ENCODE results near the gene ZFP42. TPM values are rescaled to one million over a fixed set of nuclear protein-coding genes. Genes with fewer than 3 reads are reported as not detected.

The ZFP42 gene
- total and polyA plus RNA-seq, 2 of the 8 experiments (the other 6 are each of a cell fraction or from before 2014, with no cell fraction given) = 69.4 to 188 TPM

GRCh38 chr4:188002751-188003150, 7.2 kb downstream of the ZFP42 start:
- no peak overlapping the region for H4K8ac ChIP-seq (ENCODE audit: extremely low read depth, insufficient read depth, low read length)
- peaks cover 51 to 91% (median 69%) of the 10 kb centered on the region in 4 experiments for H3K36me3 ChIP-seq (ENCODE audit: control insufficient read depth in 2 of 4, insufficient read depth in 4 of 4, low read length in 3 of 4)
- no peak overlapping the region for H3K18ac ChIP-seq (ENCODE audit: extremely low read depth, low read length)
- DNase-seq (ENCODE audit: low read depth in 1 of 2, low spot score in 2 of 2) (no peak), FAIRE-seq (no peak)
- H3K4ac ChIP-seq (replicated peaks; ENCODE audit: insufficient read length, low read depth, low read length) = no peak overlapping the region
- H3K14ac ChIP-seq (ENCODE audit: insufficient read length) = no peak overlapping the region
- H3K4me1 ChIP-seq (replicated peaks in 1 of 4; ENCODE audit: control insufficient read depth in 3 of 4, insufficient read depth in 4 of 4, low read length in 3 of 4) = peaks cover 7 to 11% (median 8%) of the 10 kb centered on the region in 4 experiments
- TF ChIP-seq TAF1 (IDR thresholded peaks at IDR 0.05; ENCODE audit: low read depth, low read length) (no peak), BACH1 (IDR thresholded peaks at IDR 0.05; ENCODE audit: low read length) (no peak), HDAC6 (IDR thresholded peaks at IDR 0.05; ENCODE audit: low read depth, low read length) (no peak), MAX (IDR thresholded peaks at IDR 0.05) (no peak), EP300 (IDR thresholded peaks at IDR 0.05; ENCODE audit: borderline replicate concordance in 1 of 2, low read depth in 2 of 2, low read length in 2 of 2) (no peak)
- H2BK5ac ChIP-seq (ENCODE audit: low read depth, low read length) = no peak overlapping the region
- H4K20me1 ChIP-seq (replicated peaks in 1 of 2; ENCODE audit: control insufficient read depth in 1 of 2, insufficient read depth in 2 of 2, low read length in 2 of 2) = peaks cover 33 to 48% of the 10 kb centered on the region in 2 experiments
- 0 out of 2 replicates have a peak, but pooled peaks cover 2% of the 10 kb centered on the region for H3K23me2 ChIP-seq (ENCODE audit: low read depth, low read length)
- no peaks in the 10 kb centered on the region for H3K27me3 ChIP-seq (replicated peaks in 1 of 4; ENCODE audit: control insufficient read depth in 3 of 4, extremely low read depth in 1 of 4, insufficient read depth in 3 of 4, low read length in 3 of 4)
- H3K27ac ChIP-seq (ENCODE audit: low read depth, low read length) = no peak overlapping the region
- H4K5ac ChIP-seq (ENCODE audit: insufficient read length, low read depth, low read length) = no peak overlapping the region
- ChIA-PET POLR2A (ENCODE audit: partially characterized antibody) (interaction anchor here (0.9 to 18.1 kb wide), 8 partner anchors 9 to 68 kb away, joined by 3 to 228 read pairs (median 4); no protein-coding TSS in a partner anchor), CTCF (ENCODE audit: partially characterized antibody) (interaction anchor here (1.1 to 1.6 kb wide), 2 partner anchors 78 to 84 kb away, joined by 3 read pairs; no protein-coding TSS in a partner anchor)
- no peak overlapping the region for H3K56ac ChIP-seq (replicated peaks; ENCODE audit: insufficient read length, low read depth, low read length)
- no peak overlapping the region for H2BK15ac ChIP-seq (ENCODE audit: low read length)
- 93% methylated on average over 7 of the region's 7 CpGs; no CpG with 5 or more reads in 1 of the 2 experiments for WGBS, 2 experiments (ENCODE audit: extremely low coverage in 1 of 2, insufficient coverage in 1 of 2, insufficient read length in 1 of 2, insufficient replicate concordance in 2 of 2, low coverage in 1 of 2, low lambda C conversion rate in 2 of 2, missing lambda C conversion rate in 1 of 2)
- H2BK120ac ChIP-seq (replicated peaks; ENCODE audit: low read depth, low read length) = no peak overlapping the region
- no peaks in the 10 kb centered on the region for H3K9me3 ChIP-seq (ENCODE audit: insufficient read depth in 2 of 2, low read depth in 1 of 2, low read length in 1 of 2)
- H3K4me3 ChIP-seq (ENCODE audit: extremely low read depth in 1 of 4, insufficient read depth in 2 of 4, low read depth in 3 of 4, low read length in 4 of 4) = no peak overlapping the region
- H3K23ac ChIP-seq (ENCODE audit: insufficient read length) = no peak overlapping the region
- H2AK5ac ChIP-seq (ENCODE audit: low read depth, low read length) = no peak overlapping the region
- no peak overlapping the region for H3K4me2 ChIP-seq (ENCODE audit: insufficient read depth in 1 of 2, low read depth in 2 of 2, low read length in 2 of 2)
- peaks cover 37 to 93% of the 10 kb centered on the region in 2 experiments for H3K79me2 ChIP-seq (ENCODE audit: control insufficient read depth in 1 of 2, insufficient read depth in 2 of 2, low read length in 2 of 2)
- H2BK12ac ChIP-seq (ENCODE audit: low read depth, low read length) = no peak overlapping the region
- no peak overlapping the region for H3K9ac ChIP-seq (replicated peaks in 1 of 4; ENCODE audit: extremely low read depth in 1 of 4, low read depth in 3 of 4, low read length in 3 of 4)
- peaks cover 10% of the 10 kb centered on the region for H3K79me1 ChIP-seq (ENCODE audit: low read depth, low read length)
- no peak overlapping the region for H4K91ac ChIP-seq (replicated peaks; ENCODE audit: insufficient read length, low read length)
- H2BK20ac ChIP-seq (ENCODE audit: low read length) = no peak overlapping the region
- H2AFZ ChIP-seq (ENCODE audit: low read length) = no peak overlapping the region
